VCaP (cell line): ENCODE data around the gene FAM229A.

Experiments used
- H3K27ac ChIP-seq: fragments of 450-650 bp; 2 replicates; pipeline ENCODE4 v1.5.1; 2017
- CTCF ChIP-seq: fragments of 450-650 bp; conservative IDR thresholded peaks from 2 replicates; pipeline ENCODE4 v1.5.1; 2017; ENCODE audit warnings: mild to moderate bottlenecking, moderate library complexity

FAM229A gene

GRCh38 chr1:32336591-32336932, 25.7 kb downstream of the FAM229A start:
- H3K27ac ChIP-seq = peak overlapping the region; percentile 92; the same call in 1 of the 2 replicates
- no peak for TF ChIP-seq CTCF

GRCh38 chr1:32335790-32336590, 26.3 kb downstream of the FAM229A start, which contains the start of gene MARCKSL1:
Gene MARCKSL1, minus strand, starts transcription at chr1:32336233. Its CDS starts 200 bp downstream, at chr1:32336033.
- TF ChIP-seq CTCF = no peak
- peak within 1 kb of the TSS; percentile 92 for H3K27ac ChIP-seq

- TF ChIP-seq CTCF = no peak
- peak overlapping the region; percentile 92 for H3K27ac ChIP-seq
These were observed 26.8 kb downstream of the FAM229A start for GRCh38 chr1:32335535-32335789.

GRCh38 chr1:32334864-32335534, 27.3 kb downstream of the FAM229A start:
- peak; percentile 78 for TF ChIP-seq CTCF
- H3K27ac ChIP-seq = peak overlapping the region; percentile 92

- peak overlapping the region; percentile 92 for H3K27ac ChIP-seq
These were observed 27.9 kb downstream of the FAM229A start for GRCh38 chr1:32334274-32334861.

GRCh38 chr1:32333251-32333963, 28.9 kb downstream of the FAM229A start:
- TF ChIP-seq CTCF = no peak
- H3K27ac ChIP-seq = peak overlapping the region; percentile 92

More at GRCh38 chr1:32334274-32334861, 27.9 kb downstream of the FAM229A start:
- TF ChIP-seq CTCF = no peak
